C4-2B (cell line): ENCODE data around the gene ZNF423.

Experiments used
- CTCF ChIP-seq: fragments of 450-650 bp; conservative IDR thresholded peaks from 2 replicates; pipeline ENCODE4 v1.5.1; 2017; ENCODE audit warnings: mild to moderate bottlenecking
- ZFX ChIP-seq: fragments of 450-650 bp; IDR thresholded peaks from 2 replicates; pipeline ENCODE4 v1.6.1; 2017

GRCh38 chr16:49459953-49460735 lies 395.8 kb downstream of the ZNF423 start:
- TF ChIP-seq CTCF (no peak), ZFX (no peak)
